Measurements from ENCODE around the gene TM4SF1.

DNA sequence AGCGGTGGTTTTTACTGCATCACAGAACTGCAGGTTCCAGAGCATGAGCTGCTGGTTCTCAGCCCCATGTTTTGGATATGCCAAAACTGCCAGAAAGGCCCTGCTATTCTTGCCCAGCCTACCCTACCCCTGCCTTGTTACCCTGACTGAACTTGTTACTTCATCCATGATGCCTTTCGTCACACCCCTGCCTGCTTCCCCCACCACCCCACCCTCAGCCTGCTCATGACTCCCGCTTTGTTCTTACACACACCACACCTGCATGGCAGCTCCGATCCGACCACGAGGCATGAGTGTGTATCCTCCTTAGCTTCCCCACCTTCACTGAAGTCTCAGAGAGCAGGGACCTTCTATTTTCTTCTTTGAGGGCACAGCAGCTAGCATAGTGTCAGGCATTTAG lies 5.1 kb upstream of the TM4SF1 start:
- TF ChIP-seq ZFP3 (CRISPR knock-in tag; IDR thresholded peaks at IDR 0.05) (no peak), ZFP30 (CRISPR knock-in tag; IDR thresholded peaks at IDR 0.05) (no peak), ISL1 (CRISPR knock-in tag; IDR thresholded peaks at IDR 0.05) (no peak), ZNF565 (CRISPR knock-in tag; conservative IDR thresholded peaks at IDR 0.05; ENCODE audit: low read depth) (no peak), RARB (CRISPR knock-in tag; IDR thresholded peaks at IDR 0.05) (no peak), SNAI2 (CRISPR knock-in tag; IDR thresholded peaks at IDR 0.05) (no peak), TOX (CRISPR knock-in tag; IDR thresholded peaks at IDR 0.05; ENCODE audit: borderline replicate concordance) (no peak)
